ENCODE measurements around the gene ZNF503. TPM values are rescaled to one million over a fixed set of nuclear protein-coding genes. Genes with fewer than 3 reads are reported as not detected.

The ZNF503 gene
- 10 to 100 TPM; 12.0 to 14.3 TPM for total RNA-seq
- long read RNA-seq, result 0 reads

- intact Hi-C loops (cut with DNase I), result loop anchor here (2.0 to 10.0 kb wide), 7 partner anchors 253 to 1373 kb away; no protein-coding TSS in a partner anchor
- ATAC-seq (peak; percentile 80 to 83), DNase-seq (peak; percentile 98)
Observed at GRCh38 chr10:75401569-75402485, at the start of gene ZNF503. ZNF503 (minus strand) TSS chr10:75401764; CDS start chr10:75401419, 345 bp downstream.

- ATAC-seq, result no peak
- intact Hi-C loops (cut with DNase I), result no loop called here
Observed at GRCh38 chr10:75450644-75451640, 49.4 kb upstream of the ZNF503 start.

GRCh38 chr10:75450075-75450445 is 48.5 kb upstream of the ZNF503 start:
- ATAC-seq, result no peak
- no peak for DNase-seq
- intact Hi-C loops (cut with DNase I), result no loop called here

More at GRCh38 chr10:75450644-75451640, 49.4 kb upstream of the ZNF503 start:
- DNase-seq, result no peak

- DNase-seq (no peak), ATAC-seq (peak in 1 of 2 donors; percentile 67)
- intact Hi-C loops (cut with DNase I), result no loop called here
Observed at GRCh38 chr10:75449382-75450074, 48.0 kb upstream of the ZNF503 start.

GRCh38 chr10:75448166-75448565 is 46.6 kb upstream of the ZNF503 start:
- intact Hi-C loops (cut with DNase I), result no loop called here
- ATAC-seq (peak; percentile 33 to 65), DNase-seq (no peak)

- no peak for DNase-seq
Observed at GRCh38 chr10:75446508-75446907, 44.9 kb upstream of the ZNF503 start.

GRCh38 chr10:75444781-75445386 is 43.3 kb upstream of the ZNF503 start:
- no peak for ATAC-seq
- no peak for DNase-seq
- intact Hi-C loops (cut with DNase I), result no loop called here

More at GRCh38 chr10:75446508-75446907, 44.9 kb upstream of the ZNF503 start:
- intact Hi-C loops (cut with DNase I), result no loop called here
- no peak for ATAC-seq

GRCh38 chr10:75443362-75443761 is 41.8 kb upstream of the ZNF503 start:
- DNase-seq (no peak), ATAC-seq (no peak)
- intact Hi-C loops (cut with DNase I), result no loop called here

- ATAC-seq (no peak), DNase-seq (no peak)
- intact Hi-C loops (cut with DNase I), result no loop called here
Observed at GRCh38 chr10:75441682-75442081, 40.1 kb upstream of the ZNF503 start.

GRCh38 chr10:75441196-75441595 is 39.6 kb upstream of the ZNF503 start:
- DNase-seq, result no peak
- no peak for ATAC-seq
- intact Hi-C loops (cut with DNase I), result no loop called here

- ATAC-seq, result no peak
- intact Hi-C loops (cut with DNase I), result no loop called here
Observed at GRCh38 chr10:75440271-75440793, 38.8 kb upstream of the ZNF503 start.

GRCh38 chr10:75439811-75440210 is 38.2 kb upstream of the ZNF503 start:
- intact Hi-C loops (cut with DNase I), result no loop called here
- DNase-seq (no peak), ATAC-seq (no peak)

More at GRCh38 chr10:75440271-75440793, 38.8 kb upstream of the ZNF503 start:
- no peak for DNase-seq

- ATAC-seq, result no peak
- no peak for DNase-seq
- intact Hi-C loops (cut with DNase I), result no loop called here
Observed at GRCh38 chr10:75438275-75438674, 36.7 kb upstream of the ZNF503 start.

- ATAC-seq (no peak), DNase-seq (no peak)
- intact Hi-C loops (cut with DNase I), result no loop called here
Observed at GRCh38 chr10:75437693-75438092, 36.1 kb upstream of the ZNF503 start.

- DNase-seq (no peak), ATAC-seq (no peak)
- intact Hi-C loops (cut with DNase I), result no loop called here
Observed at GRCh38 chr10:75436896-75437295, 35.3 kb upstream of the ZNF503 start.

- intact Hi-C loops (cut with DNase I), result no loop called here
- DNase-seq (no peak), ATAC-seq (no peak)
Observed at GRCh38 chr10:75435291-75435690, 33.7 kb upstream of the ZNF503 start.

- intact Hi-C loops (cut with DNase I), result no loop called here
- DNase-seq (no peak), ATAC-seq (no peak)
Observed at GRCh38 chr10:75434291-75434690, 32.7 kb upstream of the ZNF503 start.

GRCh38 chr10:75433216-75433615 is 31.7 kb upstream of the ZNF503 start:
- no peak for DNase-seq
- intact Hi-C loops (cut with DNase I), result no loop called here
- no peak for ATAC-seq

All from left cardiac atrium (tissue), 4 donors.